Measurements from ENCODE around the gene UBAC2.
"Not testable (repeated sequence)": the region's sequence is repeated elsewhere in the genome, so short reads cannot be mapped to it uniquely, and the experiment has no call there.

UBAC2 gene

DNA sequence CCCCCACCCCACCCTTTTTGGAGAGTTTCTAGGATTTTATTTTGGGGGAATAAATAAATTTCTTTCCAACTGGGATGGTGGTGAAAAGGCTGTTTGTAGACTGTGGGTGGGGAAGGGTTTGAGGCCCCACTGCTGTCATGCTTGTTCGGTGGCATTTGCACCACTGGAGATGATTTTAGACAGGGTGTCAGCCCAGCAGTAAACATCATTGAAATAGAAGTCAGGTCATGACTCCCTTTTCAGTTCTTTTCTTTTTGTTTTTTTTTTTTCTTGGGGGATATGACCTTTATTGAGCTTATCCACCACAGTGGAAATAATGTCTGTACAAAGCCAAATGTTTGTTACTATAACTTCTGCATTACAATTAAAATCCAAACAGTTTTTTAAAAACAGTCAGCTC is 14.1 kb downstream of the UBAC2 start:
- no peak for DNase-seq (ENCODE audit: low read depth)

GRCh38 chr13:99215184-99215830 is 14.7 kb downstream of the UBAC2 start:
- DNase-seq (ENCODE audit: low read depth), result no peak

GRCh38 chr13:99217461-99218110 is 16.9 kb downstream of the UBAC2 start:
- DNase-seq (ENCODE audit: low read depth), result no peak

DNA sequence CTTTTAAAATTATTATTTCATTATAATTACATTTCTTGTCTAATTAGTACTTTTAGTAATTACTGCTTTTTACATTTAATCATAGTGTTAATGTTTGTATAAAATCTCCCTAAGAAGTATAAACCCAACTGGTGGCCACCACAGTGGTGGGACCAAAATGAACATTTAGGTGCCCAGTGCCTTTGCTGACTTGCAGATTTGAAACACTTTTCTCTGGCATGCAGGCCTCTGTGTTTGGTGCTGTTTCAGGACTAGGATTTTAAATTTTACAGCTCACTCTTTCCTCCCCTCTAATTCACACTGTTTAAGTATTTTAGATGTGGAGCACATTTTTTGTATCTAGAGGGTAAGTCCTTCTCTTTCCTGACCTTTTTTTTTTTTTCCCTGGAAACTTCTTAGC is 17.5 kb downstream of the UBAC2 start:
- DNase-seq (ENCODE audit: low read depth), result no peak

GRCh38 chr13:99218545-99218944 is 17.9 kb downstream of the UBAC2 start:
- DNase-seq (ENCODE audit: low read depth), result no peak

GRCh38 chr13:99218969-99219368 is 18.3 kb downstream of the UBAC2 start:
- DNase-seq (ENCODE audit: low read depth), result no peak

DNA sequence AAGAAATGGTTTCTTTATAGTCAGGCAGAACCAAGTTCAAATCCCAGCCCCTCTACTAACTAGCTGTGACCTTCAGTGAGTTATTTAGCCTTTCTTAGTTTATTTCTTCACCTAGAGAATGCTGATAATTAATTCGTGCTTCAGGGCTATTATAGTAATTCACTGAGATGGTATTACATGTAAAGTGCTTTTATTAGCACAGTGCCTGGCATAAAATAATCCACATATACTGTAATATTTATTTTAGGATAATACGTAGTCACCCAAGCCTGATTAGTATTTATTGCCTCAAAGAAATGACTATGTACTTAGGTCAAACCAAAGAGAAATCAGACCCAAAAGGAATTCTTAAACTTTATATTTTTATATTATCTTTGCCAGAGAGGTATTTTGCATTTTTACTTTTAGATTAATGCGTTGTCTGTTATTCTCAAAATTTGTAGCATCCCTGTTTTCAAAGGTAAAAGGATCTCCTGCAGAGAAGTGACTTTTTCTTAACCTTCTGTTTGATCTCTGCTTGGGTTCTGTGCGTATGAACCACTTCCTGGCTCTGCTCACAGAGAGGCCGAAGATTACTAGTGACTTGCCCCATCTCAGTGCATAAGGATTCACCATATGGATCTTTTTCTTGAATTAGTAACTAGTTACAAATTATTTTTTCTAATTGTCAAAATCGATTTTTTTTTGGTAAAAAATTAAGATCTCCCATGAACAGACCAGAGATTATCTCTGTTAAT is 19.7 kb downstream of the UBAC2 start:
- DNase-seq (ENCODE audit: low read depth), result no peak

DNA sequence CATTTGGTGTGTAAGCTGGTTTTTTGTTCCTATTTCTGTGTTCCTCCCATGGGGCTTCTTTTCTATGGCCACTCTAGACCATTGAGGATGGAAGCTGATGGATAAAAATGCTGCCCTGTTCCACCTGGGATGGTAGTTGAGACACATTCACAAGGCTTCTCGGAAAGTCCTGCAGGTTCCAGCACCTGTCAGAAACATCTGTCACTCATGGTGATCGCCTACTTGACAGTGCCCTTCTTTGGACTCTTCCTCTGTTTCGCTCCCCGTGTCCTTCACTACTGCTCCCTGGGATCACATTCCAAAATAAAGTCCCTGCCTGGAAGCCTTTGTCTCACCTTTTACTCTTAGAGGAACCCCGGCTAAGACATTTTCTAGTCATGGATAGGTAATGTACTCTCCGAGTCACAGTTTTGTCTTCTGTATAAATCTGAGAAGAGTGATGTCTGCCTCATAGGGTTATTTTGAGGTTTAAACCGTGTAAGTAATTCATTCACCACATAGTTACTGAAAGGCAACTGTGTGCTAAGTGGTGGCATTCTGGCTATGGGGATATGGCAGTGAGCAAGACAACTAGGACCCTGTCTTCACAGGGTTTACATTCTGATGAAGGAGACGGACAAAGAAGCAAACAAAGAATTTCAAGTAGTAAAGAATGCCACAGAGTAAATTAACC is 21.0 kb downstream of the UBAC2 start:
- DNase-seq (ENCODE audit: low read depth), result no peak

GRCh38 chr13:99223587-99223986 is 22.9 kb downstream of the UBAC2 start:
- no peak for DNase-seq (ENCODE audit: low read depth)

DNA sequence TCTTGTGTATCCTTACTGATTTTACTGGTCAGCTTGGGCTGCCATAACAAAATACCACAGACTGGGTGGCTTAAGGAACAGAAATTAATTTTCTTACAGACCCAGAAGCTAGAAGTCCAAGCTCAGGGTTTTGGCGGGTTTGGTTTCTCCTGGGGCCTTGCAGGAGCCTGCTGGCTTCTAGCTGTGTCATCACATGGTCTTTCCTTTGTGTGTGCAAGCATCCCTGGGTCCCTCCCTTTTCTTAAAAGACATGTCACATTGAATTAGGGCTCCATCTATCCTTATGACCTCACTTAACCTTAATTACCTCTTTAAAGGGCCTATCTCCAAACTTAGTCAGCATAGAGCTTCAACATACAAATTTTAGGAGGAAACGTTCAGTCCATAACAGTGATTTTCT is 23.4 kb downstream of the UBAC2 start:
- DNase-seq (ENCODE audit: low read depth), result no peak

DNA sequence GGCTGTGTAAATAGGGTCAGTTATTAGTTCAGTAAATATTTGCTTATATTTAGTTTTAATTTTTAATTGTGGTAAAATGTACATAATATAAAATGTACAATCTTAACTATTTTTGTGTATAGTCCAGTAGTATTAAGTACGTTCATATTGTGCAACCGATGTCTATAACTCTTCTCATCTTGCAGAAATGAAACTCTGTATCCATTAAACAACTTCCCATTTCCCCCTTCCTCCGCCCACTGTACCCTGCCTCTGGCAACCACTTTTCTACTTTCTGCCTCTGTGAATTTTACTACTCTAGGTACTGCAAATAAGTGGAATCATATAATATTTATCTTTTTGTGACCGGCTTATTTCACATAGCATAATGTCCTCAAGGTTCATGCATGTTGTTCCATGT is 24.4 kb downstream of the UBAC2 start:
- DNase-seq (ENCODE audit: low read depth), result no peak

- DNase-seq (ENCODE audit: low read depth), result no peak
These were observed 25.9 kb downstream of the UBAC2 start for GRCh38 chr13:99226513-99226912.

DNA sequence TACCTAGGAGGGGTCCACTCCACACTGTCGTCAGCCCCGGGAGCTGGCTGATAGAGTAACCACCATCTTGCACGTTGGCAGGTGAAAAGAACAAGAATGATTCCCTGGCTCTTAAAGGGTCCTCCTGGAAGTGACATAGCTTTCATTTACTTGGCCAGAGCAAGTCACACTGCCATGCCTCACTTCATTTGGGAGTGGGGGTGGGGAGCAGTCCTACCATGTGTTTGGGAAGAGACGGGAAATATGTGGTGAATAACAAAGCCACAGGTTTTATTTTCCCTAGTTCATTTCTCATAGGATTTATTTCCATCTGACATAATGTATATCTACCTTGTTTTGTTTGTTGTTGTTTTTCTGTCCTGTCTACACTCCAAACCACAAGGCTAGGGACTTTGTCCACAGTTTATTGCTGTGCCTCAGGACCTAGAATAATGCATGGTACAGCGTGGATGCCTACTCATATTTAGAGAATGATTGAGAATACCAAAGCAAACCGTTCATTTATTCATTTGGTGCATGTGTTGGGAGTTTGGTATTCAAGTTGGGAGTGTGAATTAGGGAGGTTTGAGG is 26.8 kb downstream of the UBAC2 start:
- no peak for DNase-seq (ENCODE audit: low read depth)

GRCh38 chr13:99227909-99228688 is 27.4 kb downstream of the UBAC2 start:
- DNase-seq (ENCODE audit: low read depth), result no peak

DNA sequence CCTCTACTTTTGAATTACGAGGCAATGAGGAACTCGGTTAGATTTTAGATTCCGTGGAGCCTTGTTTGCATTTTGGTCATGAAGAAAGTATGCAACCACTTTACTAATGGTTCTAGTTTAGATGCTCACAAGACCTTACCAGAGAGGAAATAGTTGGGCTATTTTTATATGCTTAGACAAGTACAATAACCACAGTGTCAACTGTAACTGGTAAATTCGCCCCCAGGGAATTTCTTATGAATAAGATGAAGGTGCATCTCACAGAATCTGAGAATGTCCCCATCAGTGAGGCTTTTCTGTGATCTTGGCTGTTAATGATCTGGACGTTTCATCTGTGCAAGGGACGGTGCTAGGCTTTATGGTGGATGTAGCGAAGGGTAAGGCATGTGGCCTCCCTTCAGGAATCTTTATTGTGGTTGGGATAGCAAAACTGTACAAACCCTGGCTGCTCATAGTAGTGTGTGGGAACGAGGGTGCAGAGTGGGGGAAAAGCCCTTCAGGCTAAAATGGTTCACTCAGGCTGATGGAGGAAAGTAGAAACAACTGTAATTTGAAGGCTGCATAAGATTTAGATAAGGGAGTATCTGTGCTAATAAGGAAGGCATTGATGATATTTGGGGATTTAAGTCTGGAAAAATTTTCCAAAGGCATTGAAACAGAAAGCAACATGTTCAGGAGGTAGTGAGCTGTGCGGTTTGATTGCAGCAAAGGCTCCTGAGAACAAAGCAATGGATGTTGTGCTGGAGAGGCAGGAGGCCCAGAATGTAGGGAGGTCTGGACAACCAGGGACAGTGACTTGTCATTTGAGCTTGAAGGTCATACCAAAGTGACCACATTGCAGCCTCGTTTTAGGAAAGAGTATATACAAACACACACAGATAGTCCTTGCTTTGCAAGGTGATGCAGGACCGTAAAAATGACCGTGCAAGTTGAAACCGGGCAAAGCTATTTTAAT is 28.4 kb downstream of the UBAC2 start:
- DNase-seq (ENCODE audit: low read depth), result no peak

DNA sequence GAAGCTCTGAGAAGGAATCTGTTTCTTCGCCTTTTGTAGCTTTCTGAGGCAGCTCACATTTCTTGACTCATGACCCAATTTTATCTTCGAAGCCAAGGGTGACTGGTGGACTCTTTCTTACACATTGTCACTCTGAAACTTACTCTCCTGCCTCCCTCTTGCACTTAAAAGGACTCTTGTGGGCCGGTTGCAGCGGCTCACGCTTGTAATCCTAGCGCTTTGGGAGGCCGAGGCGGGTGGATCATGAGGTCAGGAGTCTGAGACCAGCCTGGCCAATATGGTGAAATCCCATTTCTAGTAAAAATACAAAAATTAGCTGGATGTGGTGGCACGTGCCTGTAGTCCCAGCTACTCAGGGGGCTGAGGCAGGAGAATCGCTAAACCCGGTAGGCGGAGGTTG is 29.9 kb downstream of the UBAC2 start:
- DNase-seq (ENCODE audit: low read depth), result not testable (repeated sequence)

DNA sequence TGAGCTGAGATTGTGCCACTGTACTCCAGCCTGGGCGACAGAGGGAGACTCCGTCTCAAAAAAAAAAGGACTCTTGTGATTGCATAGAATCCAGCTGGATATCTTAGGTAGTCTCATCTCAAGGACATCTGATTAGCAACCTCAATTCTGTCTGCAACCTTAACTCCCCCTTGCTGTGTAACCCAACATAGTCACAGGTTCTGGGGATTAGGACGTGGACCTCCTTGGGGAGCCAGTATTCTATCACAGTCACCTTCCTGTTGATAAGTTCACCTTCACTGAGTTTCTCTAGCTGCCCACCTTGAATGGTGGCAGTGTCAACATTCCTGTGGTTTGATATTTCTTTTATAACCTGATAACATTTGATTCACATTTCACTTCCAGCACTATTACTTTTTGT is 30.3 kb downstream of the UBAC2 start:
- DNase-seq (ENCODE audit: low read depth), result no peak

DNA sequence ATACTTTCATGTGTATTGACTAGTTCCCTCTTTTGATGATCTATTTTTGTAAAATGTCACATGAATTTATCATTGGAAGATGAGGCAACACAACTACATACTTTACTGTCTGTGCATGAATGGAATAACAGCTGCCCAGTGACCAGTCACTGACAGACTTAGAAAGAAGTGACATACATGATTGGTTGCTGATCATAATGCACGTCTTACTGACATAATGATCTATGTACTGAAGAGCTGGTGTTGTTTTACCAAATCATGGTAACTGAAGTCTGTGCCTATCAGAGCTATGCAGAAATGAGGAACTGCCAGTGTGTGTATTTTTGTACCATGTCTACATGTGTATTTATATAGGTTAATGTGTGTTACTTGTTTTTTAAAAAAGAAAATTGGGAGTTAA is 31.1 kb downstream of the UBAC2 start:
- DNase-seq (ENCODE audit: low read depth), result no peak

- DNase-seq (ENCODE audit: low read depth), result no peak
These were observed 37.5 kb downstream of the UBAC2 start for GRCh38 chr13:99237981-99238662.

DNA sequence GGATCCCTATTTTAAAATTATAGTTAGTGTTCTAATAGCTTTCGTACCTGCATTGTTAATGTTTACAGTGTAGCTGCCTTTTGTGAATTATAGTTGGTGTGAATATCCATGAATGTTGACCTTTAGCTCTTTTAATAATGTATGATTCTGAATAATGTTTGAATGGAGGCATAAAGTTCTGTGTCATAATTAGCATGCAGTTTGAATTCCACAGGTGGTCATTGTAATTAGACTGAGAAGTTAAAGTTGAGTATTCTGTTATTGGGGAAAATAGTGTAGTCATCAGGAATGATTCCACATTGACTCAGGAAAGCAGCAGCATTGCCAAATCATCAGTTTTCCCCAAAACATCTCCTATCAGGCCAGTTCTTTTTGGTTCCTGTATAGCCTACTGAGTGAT is 45.4 kb downstream of the UBAC2 start:
- DNase-seq (ENCODE audit: low read depth), result no peak
